HG03571 (cell line): Measurements from ENCODE around the gene CRAMP1.

Experiments
- ATAC-seq: cut with Tn5 transposase; IDR thresholded peaks from one replicate; pipeline ENCODE4 v1.9.1; 2021; ENCODE audit not compliant: unreplicated experiment

CRAMP1 gene

DNA sequence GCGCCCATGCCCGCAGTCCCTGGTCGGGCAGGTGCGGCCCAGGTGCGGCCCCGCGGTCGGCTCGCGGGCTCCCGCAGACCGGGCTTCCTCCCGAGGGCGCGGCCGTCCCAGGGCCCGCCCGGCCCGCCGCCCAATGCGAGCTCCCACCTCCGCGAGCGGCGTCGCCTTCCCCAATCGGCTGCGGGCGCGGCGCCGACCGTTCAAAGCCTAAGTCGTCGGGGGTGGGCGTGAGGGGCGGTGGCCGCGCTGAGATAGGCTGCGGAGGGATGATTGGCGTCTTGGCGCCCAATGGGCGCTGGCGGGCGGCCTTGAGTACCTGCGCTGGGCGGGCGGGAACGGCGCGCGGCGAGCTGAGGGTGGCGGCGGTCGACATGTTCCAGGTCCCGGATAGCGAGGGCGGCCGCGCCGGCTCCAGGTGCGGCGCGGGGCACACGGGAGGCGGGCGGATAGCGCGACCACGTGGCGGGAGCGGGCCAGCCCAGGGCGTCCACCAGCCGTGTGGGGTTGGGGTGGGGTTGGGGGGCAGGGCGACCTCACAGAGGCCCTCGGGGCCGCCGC, 65.9 kb downstream of the CRAMP1 start, which contains the start of gene JPT2:
JPT2 (plus strand) TSS at position 338 of the 558 bp plus-strand sequence; CDS start at position 372, 34 bp downstream.
- peak; percentile 93 for ATAC-seq

DNA sequence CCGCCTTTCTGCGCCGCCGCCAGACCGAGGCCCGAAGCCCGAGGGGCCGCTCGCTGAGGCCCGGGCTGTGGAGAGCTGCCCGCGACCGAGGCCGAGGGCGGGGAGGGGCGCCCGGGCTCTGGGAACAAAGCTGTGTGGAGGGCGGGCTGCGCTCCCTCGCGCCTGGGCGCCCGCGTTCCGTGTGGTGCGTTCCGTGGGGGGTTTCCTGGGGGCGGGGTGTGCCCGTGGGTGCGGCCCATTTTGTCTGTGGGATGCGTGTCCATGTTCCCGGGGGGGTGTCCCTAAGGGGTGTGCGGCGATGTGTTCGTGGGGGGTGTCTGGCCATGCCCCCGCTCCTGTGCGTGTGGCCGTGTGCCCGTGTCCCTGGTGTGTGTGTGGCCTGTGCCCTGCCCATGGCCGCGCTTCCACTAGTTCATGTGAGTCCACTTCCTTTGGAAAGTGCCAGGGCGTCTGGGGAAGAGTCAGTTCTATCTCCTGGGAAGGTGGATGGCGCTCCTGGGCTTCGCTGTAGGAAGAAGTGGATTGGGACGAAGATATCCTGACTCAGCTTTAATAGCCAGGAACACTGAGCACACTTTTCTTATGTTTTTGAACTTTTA, 66.4 kb downstream of the CRAMP1 start:
- ATAC-seq: no peak

DNA sequence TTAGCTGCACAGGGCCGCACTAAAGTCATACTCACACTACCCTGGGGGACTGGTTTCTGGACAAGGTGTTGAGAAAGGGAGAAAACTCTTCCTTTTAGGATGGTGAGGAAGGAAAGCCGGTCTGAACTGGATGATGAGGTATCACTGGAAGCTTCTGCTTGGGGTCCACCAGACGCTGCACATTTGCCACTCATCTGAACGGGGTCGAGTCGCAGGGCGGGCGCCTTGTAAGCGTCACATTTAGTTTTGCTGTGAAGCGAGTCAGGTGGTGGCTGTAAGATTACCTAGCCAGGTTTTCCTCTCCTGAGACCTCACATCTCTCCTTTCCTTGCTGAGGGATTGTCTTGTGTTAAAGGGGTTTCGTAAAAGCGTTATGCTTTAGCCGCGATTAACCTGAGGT, 68.2 kb downstream of the CRAMP1 start:
- ATAC-seq: no peak

DNA sequence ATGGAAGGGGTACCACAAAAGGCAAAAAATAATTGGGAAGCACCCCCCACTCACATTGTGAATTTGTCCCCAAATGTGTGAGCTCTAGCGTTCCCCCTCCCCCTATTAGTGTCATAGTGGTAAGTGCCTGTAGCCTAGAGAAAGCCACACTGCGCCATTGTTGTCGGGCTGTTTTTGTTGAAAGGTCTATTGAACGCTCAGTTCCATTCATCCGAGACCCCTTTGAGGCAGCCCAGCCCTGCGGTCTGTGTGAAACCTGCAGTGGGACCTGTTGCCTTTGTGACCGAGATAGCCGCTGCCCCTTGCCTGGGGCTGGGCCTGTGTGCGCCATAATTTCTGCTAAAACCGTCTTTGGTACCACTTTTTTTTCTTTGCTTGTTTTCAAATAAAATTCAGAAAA, 68.9 kb downstream of the CRAMP1 start:
- ATAC-seq: no peak

DNA sequence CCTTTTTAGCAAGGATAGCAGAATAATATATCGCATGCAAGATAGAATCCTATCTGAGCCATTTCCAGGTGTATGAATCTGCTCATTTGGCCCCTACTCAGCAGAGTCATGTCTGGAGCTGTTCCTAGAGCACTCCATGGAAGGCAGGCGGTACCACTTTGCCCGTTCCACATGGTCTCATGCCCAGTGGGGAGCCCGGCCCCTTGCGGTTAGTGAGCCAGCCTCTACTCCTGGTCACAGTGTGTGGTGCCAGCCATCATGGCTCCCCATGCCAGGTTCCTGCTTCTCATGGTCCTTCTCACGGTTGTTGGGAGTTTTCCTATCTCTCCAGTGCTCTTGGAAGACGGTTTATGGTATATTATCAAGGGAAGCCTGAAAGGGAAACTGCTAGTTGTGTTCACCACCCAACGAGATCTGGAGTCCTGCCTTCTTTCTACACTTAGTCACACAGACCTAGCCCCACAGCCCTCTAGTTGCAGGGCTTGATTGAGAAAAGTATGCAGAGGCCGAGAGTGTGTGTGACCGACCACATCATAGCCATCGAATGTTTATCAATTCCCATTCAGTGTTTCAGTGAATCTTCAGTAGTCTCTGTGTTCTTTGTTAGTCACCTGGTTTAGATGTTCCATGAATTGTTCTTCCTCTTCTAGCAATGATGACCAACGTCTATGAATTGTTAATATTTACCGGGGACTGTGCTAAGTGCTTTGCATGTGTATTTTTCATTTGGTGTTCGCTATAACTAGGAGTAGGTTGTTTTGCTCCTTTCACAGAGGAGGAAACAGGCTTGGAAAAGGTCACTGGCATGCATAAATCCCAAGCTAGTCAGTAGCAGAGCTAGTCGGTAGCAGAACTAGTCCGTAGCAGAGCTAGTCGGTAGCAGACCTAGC, 75.5 kb downstream of the CRAMP1 start:
- no peak for ATAC-seq

DNA sequence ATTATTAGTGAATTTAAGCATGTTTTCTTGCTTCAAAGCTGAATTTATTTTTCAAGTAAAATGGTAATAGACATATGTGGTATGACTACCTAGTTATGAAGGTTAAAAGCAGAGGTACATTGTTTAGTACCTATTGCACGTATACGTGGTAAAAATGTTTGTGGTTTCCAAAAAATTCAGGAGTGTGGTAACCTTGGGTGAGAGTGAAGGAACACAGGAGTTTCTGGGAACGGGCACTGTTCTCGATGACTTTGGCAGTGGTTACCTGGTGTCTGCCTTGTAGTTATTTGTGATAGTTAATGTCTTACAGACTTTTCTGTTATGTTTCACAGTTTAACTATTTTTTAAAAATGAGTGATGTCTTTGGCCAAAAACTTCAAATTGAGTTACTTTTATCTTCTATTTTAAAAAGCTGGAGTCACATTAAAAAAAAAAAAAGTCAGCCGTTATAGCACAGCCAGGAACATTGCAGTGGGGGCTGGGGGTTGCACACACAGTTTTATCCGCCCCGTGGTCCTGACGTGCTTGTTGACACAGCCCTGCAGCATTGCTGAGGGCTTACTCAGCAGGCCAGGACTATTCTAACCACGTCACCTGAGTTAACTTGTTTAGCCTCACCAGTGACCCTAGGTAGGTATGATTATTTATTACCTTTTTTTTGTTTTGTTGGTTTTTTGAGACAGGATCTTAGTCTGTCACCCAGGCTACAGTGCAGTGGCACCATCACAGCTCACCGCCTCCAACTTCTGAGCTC, 76.8 kb downstream of the CRAMP1 start:
- ATAC-seq: no peak

DNA sequence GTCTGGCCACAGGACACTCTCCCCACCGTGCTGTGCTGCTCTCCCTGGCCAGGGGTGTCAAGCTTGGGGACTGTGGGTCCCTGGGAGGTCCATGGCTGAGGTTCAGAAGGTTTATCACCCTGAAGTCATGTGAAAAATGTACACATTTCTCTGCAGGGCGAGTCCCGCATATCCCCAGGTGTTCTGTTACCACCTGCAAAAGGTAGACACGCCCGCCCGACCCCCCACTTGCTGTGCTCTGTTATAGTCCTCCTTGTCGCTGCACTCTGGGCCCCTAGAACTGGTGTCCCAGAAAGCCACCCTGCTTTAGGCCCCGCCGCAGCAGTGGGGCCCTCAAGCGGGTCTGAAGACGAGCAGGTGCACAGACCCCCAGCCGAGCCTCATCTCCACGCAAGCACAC, 77.7 kb downstream of the CRAMP1 start:
- ATAC-seq: no peak

DNA sequence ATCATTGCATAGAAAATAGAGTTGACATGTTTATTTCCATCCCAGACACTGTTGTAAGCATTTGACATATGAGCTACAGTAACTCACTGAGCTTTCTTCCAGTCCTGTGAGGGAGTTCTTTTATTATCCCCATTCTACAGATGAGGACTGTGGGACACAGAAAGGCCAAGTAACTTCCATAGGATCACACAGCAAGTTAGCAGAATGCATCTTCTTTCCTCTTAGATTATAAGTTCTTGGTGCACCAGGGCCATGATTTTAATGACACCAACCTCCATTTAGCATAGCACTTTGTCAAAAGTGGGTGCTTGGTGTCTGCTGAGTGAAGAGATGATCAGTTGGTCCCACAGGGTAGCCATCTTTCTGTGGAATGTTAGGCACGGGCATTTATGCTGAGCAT, 78.7 kb downstream of the CRAMP1 start:
- ATAC-seq: no peak

DNA sequence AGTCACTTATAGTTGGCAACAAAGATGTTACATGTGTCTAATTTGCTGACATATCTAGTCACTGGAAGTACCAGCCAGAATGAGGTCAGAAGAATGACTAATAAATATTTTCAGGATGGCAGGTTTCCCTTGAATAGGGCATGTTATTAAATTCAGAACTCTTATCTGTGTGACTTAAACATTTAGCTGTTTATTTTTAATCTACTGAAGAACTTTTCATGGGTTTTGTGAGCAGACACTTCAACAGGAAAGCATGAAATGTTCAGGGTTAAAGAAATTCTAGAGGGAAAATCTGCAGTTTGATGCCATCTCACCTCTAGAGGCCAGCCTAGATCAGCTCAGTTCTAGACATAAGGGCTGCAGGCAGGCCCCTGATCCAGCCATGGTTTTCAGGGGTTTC, 79.1 kb downstream of the CRAMP1 start:
- no peak for ATAC-seq

DNA sequence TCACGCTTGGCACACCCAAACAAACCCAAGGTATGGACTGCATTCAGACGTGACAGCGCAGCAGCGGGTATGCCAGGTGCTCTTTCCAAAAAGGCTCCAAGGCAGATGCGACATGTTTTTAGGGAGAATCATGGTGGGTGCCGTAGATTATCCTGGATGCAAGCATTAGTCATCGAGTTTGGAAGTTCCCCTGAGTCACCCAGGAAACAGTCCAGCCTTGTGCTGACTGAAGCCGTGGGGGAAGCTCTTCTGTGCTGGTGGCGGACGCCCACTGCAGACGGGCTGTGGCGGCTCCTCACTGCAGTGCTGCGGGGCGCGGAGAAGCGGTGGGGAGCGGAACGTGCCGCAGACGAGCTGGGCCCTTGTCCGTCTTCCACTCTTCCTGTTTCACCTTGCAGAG, 79.8 kb downstream of the CRAMP1 start:
- ATAC-seq: no peak

DNA sequence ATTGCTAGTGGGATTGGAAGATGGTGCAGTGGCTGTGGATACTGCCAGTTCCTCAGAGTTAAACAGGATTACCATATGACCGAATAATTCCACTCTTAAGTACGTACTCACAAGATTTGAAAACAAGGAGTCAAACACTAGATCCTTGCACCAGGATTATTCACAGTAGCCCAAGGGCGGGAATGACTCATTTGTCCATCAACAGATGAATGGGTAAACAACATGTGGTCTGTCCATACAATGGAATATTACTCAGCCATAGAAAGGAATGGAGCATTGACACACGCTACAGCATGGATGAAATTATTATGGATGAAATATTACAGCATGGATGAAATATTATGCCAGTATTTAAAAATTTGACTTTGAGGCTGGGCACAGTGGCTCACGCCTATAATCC, 84.7 kb downstream of the CRAMP1 start:
- no peak for ATAC-seq

DNA sequence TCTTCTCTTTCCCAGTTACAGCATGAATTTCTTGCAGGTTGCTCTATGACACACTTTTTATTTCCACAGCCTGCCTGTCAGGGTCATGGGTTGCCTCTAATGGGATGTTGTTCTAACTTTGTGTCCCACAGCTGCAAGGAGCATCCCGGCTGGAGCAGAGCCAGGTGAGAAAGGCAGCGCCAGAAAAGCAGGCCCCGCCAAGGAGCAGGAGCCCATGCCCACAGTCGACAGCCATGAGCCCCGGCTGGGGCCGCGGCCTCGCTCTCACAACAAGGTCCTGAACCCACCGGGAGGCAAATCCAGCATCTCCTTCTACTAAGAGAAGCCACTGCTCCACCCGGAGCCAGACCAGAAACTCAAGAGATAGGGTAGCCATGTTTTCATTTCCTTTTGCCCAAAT, 86.5 kb downstream of the CRAMP1 start:
- no peak for ATAC-seq

DNA sequence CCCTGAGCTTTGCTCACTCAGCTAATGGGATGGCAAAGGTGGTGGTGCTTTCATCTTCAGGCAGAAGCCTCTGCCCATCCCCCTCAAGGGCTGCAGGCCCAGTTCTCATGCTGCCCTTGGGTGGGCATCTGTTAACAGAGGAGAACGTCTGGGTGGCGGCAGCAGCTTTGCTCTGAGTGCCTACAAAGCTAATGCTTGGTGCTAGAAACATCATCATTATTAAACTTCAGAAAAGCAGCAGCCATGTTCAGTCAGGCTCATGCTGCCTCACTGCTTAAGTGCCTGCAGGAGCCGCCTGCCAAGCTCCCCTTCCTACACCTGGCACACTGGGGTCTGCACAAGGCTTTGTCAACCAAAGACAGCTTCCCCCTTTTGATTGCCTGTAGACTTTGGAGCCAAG, 88.1 kb downstream of the CRAMP1 start:
- ATAC-seq: no peak

DNA sequence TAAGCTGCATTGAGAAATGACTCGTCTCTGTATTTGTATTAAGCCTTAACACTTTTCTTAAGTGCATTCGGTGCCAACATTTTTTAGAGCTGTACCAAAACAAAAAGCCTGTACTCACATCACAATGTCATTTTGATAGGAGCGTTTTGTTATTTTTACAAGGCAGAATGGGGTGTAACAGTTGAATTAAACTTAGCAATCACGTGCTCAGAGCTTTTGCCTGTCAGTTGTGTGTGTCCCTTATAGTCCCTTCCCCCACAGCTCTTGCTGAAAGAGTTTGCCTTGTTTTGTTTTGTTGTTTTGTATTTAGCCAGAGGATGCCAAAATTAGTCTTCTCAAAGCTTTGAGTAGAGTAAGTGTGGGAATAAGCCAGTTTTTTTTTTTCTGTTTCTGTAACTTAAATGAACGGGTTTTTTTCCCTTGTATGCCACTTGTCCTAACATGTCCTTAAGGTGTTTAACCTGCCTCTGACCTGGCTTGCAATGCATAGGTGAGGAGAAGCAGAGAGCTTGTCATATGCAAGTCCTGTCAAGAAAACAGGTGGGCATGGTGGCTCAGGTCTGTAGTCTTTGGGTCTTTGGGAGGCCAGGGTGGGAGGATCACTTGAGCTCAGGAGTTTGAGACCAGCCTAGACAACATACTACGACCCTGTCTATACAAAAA, 89.2 kb downstream of the CRAMP1 start:
- ATAC-seq: no peak

DNA sequence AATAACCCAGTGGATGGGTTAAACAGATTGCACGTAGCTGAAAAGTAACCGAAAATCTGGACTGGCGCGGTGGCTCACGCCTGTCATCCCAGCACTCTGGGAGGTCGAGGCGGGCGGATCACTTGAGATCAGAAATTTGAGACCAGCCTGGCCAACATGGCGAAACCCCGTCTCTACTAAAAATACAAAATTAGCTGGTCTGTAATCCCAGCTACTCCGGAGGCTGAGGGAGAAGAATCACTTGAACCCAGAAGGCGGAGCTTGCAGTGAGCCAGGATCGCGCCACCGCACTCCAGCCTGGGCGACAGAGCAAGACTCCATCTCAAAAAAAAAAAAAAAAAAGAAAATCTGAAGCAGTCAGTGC, 93.1 kb downstream of the CRAMP1 start:
- ATAC-seq: peak; percentile 2

DNA sequence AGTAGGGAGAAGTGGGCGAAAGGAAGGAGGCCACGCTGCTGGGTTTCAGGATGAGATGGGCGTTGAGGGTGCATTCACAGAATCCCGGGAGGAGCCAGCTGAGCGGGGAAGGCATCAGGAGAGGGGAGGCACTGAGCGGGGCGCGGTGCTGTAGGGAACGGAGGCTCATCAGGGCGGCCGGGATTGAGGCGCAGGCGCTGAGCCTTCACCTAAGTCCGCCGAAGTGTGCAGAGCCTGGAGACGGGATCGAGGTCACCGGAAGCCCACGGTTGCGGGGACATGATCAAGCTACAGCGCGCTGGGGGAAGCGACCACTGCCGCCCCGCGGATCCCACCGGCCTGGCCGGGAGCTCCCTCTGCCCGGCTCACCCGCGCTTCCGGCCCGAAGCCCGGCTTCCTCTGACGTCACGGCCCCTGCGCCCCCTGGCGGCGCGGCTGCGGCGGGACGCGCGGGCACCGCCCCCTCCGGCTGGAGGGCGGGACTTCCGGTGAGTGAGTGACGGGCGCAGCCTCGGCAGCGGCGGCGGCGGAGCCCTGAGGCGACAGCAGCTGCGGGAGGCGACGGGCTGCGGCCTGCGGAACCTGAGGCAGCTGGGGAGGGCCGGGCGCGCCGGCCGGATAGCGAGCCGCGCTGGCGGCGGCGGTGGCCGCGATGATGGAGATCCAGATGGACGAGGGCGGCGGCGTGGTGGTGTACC, 93.7 kb downstream of the CRAMP1 start, which contains the start of gene MAPK8IP3:
MAPK8IP3 (plus strand) TSS at position 508 of the 698 bp plus-strand sequence; CDS start at position 653, 145 bp downstream.
- ATAC-seq: peak; percentile 73

DNA sequence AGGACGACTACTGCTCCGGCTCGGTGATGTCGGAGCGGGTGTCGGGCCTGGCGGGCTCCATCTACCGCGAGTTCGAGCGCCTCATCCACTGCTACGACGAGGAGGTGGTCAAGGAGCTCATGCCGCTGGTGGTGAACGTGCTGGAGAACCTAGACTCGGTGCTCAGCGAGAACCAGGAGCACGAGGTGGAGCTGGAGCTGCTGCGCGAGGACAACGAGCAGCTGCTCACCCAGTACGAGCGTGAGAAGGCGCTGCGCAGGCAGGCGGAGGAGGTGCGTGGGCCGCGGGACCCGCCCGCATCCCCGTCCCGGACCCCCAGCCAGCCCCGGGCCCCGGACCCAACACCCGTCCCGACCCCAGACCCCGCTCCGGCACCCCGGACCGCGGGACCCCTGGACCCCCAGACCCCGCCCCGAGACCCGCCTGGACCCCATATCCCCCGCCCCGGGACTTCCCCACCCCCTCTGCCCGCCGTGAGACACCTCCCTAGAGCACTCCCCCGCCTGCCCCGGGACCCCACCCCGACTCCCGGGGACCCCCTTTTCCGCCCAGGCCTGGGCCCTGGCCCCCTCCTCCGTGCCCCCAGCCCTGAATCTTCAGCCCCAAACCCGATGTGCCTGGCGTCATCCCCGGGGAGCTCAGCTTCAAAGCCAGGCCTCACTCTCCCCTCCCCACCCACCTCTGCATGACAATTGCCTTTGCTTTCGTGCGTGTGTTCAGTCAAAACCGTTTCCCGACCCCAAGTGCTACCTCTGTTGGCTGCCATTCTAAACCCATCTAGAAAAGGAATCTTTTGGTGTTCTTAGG, 94.4 kb downstream of the CRAMP1 start:
- ATAC-seq: peak; percentile 18

DNA sequence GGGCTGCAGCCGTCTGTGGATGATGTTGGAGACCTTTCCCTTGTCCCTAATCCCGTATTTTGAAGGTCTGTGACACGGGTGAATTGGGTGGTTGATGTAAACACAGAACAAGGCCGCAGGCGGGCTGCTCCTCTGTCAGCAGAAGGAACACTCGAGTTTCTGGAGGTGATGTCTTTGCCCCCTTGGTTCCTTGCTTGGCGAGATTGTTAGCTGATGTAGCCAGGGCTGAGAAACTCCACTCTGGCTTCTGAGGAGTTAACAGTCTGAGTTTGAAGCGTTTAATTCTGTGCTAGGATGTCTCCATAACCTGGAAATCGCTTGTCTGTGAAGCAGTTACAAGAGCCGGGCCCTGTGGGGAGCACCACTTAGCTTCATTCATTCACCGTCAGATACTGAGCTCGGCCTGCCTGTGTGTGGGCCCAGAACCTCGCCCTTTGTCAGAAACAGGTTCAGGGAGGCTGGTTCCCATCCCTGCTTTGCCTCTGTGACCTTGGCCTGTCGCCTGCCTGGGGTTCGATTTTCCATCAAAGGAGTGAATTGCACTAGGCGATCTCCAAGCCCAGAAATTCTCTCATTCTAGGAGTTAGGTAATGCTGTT, 95.1 kb downstream of the CRAMP1 start:
- no peak for ATAC-seq
